ENCODE measurements around the gene GRM8.

DNA sequence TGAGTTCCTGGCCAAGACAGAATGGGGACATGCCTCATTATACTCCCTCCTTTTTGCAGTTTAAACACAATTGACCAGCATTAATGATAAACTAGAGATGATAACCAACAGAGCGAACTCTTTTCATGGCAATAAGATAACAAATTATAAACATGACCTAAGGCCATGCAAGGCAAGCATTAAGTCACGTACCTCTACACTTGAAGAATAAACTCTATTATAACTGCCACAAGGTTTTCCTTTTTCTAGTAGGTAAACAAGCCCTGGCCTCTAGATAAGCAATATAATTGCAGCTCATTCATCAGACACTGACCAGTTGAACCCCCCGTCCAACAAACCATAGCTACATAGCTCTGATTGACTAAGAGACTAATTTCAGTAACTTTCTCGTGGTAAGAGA lies 767.0 kb downstream of the GRM8 start:
- no peak for TF ChIP-seq FOXA1 (IDR thresholded peaks at IDR 0.05)
- no peak for TF ChIP-seq SUZ12 (IDR thresholded peaks at IDR 0.05)
- TF ChIP-seq BHLHE40 (IDR thresholded peaks at IDR 0.05; ENCODE audit: borderline replicate concordance), result no peak
- TF ChIP-seq SP1 (IDR thresholded peaks at IDR 0.05), result no peak
- TF ChIP-seq NFRKB (IDR thresholded peaks at IDR 0.05), result no peak
- no peak for TF ChIP-seq FOXK2 (IDR thresholded peaks at IDR 0.05)

All from HEK293T (cell line).